ENCODE measurements around the gene NKX2-1.

GRCh38 chr14:36520601-36521525, 831 bp upstream of the NKX2-1 start:
- TF ChIP-seq CTCF (IDR thresholded peaks at IDR 0.05) (no peak), POLR2A (IDR thresholded peaks at IDR 0.05) (no peak)

All from vagina (tissue), 2 donors.